IPS-20b (cell line): ENCODE data around the gene PRR13.
"Not testable (repeated sequence)": the region's sequence is repeated elsewhere in the genome, so short reads cannot be mapped to it uniquely, and the experiment has no call there.

Experiments
- H3K27ac ChIP-seq: one replicate; pipeline ENCODE4 v1.5.1; 2013; ENCODE audit warnings: low read length
- H3K27me3 ChIP-seq: 2 replicates; pipeline ENCODE4 v1.6.1; 2013; ENCODE audit warnings: mild to moderate bottlenecking, low read length, inconsistent platforms; ENCODE audit not compliant: insufficient read depth
- H3K36me3 ChIP-seq: 2 replicates; pipeline ENCODE4 v1.6.1; 2013; ENCODE audit warnings: low read depth, mild to moderate bottlenecking, inconsistent platforms, low read length, moderate library complexity; ENCODE audit not compliant: insufficient read depth
- H3K4me1 ChIP-seq: 2 replicates; pipeline ENCODE4 v1.6.1; 2013; ENCODE audit warnings: mild to moderate bottlenecking, control low read depth, inconsistent platforms, low read length, moderate library complexity; ENCODE audit not compliant: insufficient read depth
- H3K4me3 ChIP-seq: 2 replicates; pipeline ENCODE4 v1.5.1; 2013; ENCODE audit warnings: mild to moderate bottlenecking, low read length, inconsistent platforms
- H3K9ac ChIP-seq: 2 replicates; pipeline ENCODE4 v1.6.1; 2013; ENCODE audit warnings: low read depth, mild to moderate bottlenecking, inconsistent platforms, low read length, moderate library complexity
- H3K9me3 ChIP-seq: 2 replicates; pipeline ENCODE4 v1.6.1; 2013; ENCODE audit warnings: mild to moderate bottlenecking, low read depth, low read length, inconsistent platforms; ENCODE audit not compliant: insufficient read depth

The PRR13 gene

GRCh38 chr12:53422247-53422646 is 19.3 kb upstream of the PRR13 start:
- not testable (repeated sequence) for H3K36me3 ChIP-seq, H3K9me3 ChIP-seq, H3K9ac ChIP-seq, H3K4me3 ChIP-seq, H3K4me1 ChIP-seq, H3K27me3 ChIP-seq, H3K27ac ChIP-seq

- H3K36me3 ChIP-seq: no peaks in the 10 kb centered on the region
- no peaks in the 10 kb centered on the region for H3K9me3 ChIP-seq
- no peak within 1 kb of the TSS for H3K27ac ChIP-seq
- no peak within 1 kb of the TSS; the same call in 1 of the 2 replicates for H3K9ac ChIP-seq
- peaks cover 4% of the 10 kb centered on the region; the same call in 1 of the 2 replicates for H3K4me1 ChIP-seq
- H3K4me3 ChIP-seq: no peak within 1 kb of the TSS
- no peaks in the 10 kb centered on the region for H3K27me3 ChIP-seq
Measured at GRCh38 chr12:53423597-53423996, 17.9 kb upstream of the PRR13 start, which contains the start of gene AMHR2. AMHR2 (plus strand) TSS chr12:53423855; CDS start chr12:53423935, 80 bp downstream.

GRCh38 chr12:53424626-53425514 is 16.7 kb upstream of the PRR13 start:
- Histone ChIP-seq H3K27ac (no peak overlapping the region), H3K9me3 (no peaks in the 10 kb centered on the region), H3K9ac (no peak overlapping the region), H3K36me3 (no peaks in the 10 kb centered on the region), H3K4me3 (no peak overlapping the region), H3K27me3 (no peaks in the 10 kb centered on the region), H3K4me1 (peaks cover 4% of the 10 kb centered on the region; the same call in 1 of the 2 replicates)

DNA sequence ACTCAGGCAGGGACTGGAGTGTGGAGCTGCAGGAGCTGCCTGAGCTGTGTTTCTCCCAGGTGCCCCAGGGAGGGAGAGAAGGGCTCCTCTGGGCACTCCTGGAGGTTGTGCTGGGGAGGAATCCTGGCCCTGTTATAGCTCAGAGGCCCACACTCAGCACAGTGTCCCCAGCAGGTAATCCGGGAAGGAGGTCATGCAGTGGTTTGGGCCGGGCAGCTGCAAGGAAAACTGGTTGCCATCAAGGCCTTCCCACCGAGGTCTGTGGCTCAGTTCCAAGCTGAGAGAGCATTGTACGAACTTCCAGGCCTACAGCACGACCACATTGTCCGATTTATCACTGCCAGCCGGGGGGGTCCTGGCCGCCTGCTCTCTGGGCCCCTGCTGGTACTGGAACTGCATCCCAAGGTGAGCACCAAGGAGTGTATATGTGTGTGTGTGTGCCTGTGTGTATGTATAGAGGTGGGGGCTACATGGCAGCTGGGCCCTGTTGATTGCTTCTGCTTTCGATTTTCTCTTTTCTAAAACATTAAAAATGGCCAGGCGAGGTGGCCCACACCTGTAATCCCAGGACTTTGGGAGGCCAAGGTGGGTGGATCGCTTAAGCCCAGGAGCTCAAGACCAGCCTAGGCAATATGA is 15.9 kb upstream of the PRR13 start:
- Histone ChIP-seq H3K9me3 (no peaks in the 10 kb centered on the region), H3K4me3 (no peak overlapping the region), H3K9ac (no peak overlapping the region), H3K27ac (no peak overlapping the region), H3K36me3 (no peaks in the 10 kb centered on the region), H3K27me3 (no peaks in the 10 kb centered on the region), H3K4me1 (peaks cover 2% of the 10 kb centered on the region; the same call in 1 of the 2 replicates)

DNA sequence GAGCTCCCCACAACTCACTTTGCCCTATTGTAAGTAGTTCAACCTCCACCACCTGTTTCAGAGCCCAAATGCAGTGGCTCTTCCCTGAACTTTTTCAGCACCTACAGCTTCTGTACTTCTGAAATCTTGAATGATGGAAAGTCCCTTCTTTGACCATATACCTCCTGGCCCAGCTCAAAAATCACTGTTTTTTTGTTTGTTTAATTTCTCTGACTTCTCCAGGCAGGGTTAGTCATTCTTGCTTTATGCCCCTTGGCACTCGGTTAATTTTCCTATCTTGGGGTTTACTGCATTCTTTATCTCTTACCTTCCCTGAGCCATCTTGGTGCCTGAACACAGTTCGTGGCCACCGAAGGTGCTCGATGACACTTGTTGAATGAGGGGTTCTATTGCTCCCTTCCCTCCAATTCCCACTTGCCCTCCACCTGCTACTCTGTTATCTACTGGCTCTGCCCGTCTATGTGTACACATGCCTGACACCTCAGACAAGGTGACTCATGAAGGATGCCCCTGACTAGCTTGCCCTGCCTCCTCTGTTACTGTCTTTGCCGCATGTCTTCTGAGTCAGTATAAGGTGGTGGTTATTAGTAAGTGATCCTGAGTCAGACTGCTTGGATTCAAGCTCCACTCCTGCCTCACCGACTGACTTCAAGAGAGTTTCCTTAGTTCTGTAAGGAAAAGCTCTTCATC is 13.5 kb upstream of the PRR13 start:
- no peak overlapping the region for H3K4me3 ChIP-seq
- H3K27me3 ChIP-seq: no peaks in the 10 kb centered on the region
- H3K9me3 ChIP-seq: no peaks in the 10 kb centered on the region
- H3K36me3 ChIP-seq: no peaks in the 10 kb centered on the region
- no peak overlapping the region for H3K27ac ChIP-seq
- no peaks in the 10 kb centered on the region for H3K4me1 ChIP-seq
- no peak overlapping the region for H3K9ac ChIP-seq

GRCh38 chr12:53428741-53429140 is 12.8 kb upstream of the PRR13 start:
- H3K27ac ChIP-seq: no peak overlapping the region
- H3K4me1 ChIP-seq: no peaks in the 10 kb centered on the region
- no peaks in the 10 kb centered on the region for H3K36me3 ChIP-seq
- H3K9ac ChIP-seq: no peak overlapping the region
- H3K9me3 ChIP-seq: no peaks in the 10 kb centered on the region
- no peaks in the 10 kb centered on the region for H3K27me3 ChIP-seq
- H3K4me3 ChIP-seq: no peak overlapping the region

DNA sequence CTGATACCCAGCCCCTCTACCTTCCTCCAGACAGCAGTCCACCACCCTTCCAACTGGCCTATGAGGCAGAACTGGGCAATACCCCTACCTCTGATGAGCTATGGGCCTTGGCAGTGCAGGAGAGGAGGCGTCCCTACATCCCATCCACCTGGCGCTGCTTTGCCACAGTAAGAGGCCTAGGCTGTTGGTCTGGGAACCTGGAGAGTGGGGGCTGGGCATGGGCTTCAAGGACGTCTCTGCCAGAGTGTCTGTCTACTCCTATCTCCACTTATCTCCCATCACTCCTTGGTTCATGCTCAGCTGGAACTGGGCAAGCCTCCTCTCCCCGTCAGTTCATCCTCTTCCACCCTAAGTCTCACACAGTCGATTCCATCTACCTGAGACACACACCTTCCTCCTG is 11.4 kb upstream of the PRR13 start:
- Histone ChIP-seq H3K4me3 (no peak overlapping the region), H3K27ac (no peak overlapping the region), H3K36me3 (no peaks in the 10 kb centered on the region), H3K9me3 (no peaks in the 10 kb centered on the region), H3K4me1 (no peaks in the 10 kb centered on the region), H3K27me3 (no peaks in the 10 kb centered on the region), H3K9ac (no peak overlapping the region)

GRCh38 chr12:53431187-53431586 is 10.3 kb upstream of the PRR13 start:
- Histone ChIP-seq H3K36me3 (no peaks in the 10 kb centered on the region), H3K9ac (no peak overlapping the region), H3K4me3 (no peak overlapping the region), H3K27me3 (no peaks in the 10 kb centered on the region), H3K4me1 (no peaks in the 10 kb centered on the region), H3K9me3 (no peaks in the 10 kb centered on the region), H3K27ac (no peak overlapping the region)

DNA sequence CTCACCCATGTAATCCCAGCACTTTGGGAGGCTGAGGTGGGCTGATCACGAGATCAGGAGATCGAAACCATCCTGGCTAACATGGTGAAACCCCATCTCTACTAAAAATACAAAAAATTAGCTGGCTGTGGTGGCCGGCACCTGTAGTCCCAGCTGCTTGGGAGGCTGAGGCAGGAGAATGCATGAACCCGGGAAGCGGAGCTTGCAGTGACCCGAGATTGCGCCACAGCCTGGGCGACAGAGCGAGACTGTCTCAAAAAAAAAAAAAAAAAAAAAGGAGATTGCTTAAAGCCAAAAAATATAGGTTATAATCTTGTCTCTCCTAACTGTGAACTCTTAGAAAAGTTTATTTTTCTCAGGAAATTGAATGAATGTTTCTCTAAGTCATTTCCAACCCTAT is 6.2 kb upstream of the PRR13 start:
- H3K27ac ChIP-seq, H3K36me3 ChIP-seq: not testable (repeated sequence)

GRCh38 chr12:53439582-53439981 is 2.0 kb upstream of the PRR13 start:
- not testable (repeated sequence) for H3K4me3 ChIP-seq, H3K27me3 ChIP-seq, H3K27ac ChIP-seq, H3K9ac ChIP-seq, H3K36me3 ChIP-seq, H3K4me1 ChIP-seq, H3K9me3 ChIP-seq

More for the DNA sequence above, 6.2 kb upstream of the PRR13 start:
- H3K27me3 ChIP-seq, H3K9me3 ChIP-seq, H3K4me1 ChIP-seq, H3K9ac ChIP-seq, H3K4me3 ChIP-seq: not testable (repeated sequence)

DNA sequence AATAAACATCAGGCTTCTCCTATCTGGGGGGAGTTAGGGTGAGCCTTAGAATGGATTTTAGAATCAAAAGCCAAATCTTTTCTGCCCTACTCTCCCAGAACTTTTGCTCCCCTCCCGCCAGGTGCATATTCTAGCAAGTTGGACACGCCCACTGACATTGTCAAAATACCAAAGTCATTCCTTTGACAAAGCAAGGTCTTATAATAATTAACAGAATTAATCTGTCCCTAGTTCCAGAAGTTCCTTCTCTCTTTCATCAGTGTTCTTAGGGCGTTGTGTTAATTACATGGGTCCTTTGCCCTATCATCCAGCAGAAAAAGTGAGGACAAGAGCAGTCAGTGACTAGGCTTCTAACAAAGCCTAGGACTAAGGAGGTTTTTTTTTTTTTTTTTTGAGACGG is 2.4 kb downstream of the PRR13 start:
- H3K36me3 ChIP-seq: peaks cover 30% of the 10 kb centered on the region
- H3K27me3 ChIP-seq: no peaks in the 10 kb centered on the region

More for the DNA sequence above, 2.4 kb downstream of the PRR13 start:
- 0 out of 2 replicates have a peak, but pooled peaks cover 8% of the 10 kb centered on the region for H3K4me1 ChIP-seq
- no peak overlapping the region for H3K9ac ChIP-seq
- H3K27ac ChIP-seq: no peak overlapping the region
- H3K4me3 ChIP-seq: peak overlapping the region; percentile 4; the same call in 1 of the 2 replicates
- no peaks in the 10 kb centered on the region for H3K9me3 ChIP-seq
